Measurements from ENCODE around the gene PPIP5K2.

DNA sequence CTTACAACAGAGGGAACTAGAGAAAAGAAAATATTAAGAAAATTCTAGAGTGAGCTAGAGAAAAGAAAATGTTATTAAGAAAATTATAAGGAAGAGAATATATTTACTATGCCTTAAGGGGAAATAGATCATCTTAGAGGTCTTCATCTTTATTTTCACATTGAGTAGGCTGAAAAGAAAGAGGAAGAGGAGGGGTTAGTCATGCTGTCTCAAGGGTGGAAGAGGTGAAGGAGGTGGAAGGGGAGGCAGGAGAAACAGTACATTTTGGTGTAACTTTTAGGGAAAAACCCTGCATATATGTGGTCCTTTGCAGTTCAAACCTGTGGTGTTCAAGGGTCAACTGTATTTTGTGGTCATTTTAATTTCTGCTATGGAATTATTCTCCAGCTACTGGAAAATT is 46.6 kb downstream of the PPIP5K2 start:
- TF ChIP-seq, protein P1, sequence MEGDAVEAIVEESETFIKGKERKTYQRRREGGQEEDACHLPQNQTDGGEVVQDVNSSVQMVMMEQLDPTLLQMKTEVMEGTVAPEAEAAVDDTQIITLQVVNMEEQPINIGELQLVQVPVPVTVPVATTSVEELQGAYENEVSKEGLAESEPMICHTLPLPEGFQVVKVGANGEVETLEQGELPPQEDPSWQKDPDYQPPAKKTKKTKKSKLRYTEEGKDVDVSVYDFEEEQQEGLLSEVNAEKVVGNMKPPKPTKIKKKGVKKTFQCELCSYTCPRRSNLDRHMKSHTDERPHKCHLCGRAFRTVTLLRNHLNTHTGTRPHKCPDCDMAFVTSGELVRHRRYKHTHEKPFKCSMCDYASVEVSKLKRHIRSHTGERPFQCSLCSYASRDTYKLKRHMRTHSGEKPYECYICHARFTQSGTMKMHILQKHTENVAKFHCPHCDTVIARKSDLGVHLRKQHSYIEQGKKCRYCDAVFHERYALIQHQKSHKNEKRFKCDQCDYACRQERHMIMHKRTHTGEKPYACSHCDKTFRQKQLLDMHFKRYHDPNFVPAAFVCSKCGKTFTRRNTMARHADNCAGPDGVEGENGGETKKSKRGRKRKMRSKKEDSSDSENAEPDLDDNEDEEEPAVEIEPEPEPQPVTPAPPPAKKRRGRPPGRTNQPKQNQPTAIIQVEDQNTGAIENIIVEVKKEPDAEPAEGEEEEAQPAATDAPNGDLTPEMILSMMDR (IDR thresholded peaks at IDR 0.05) = no peak
- TF ChIP-seq POLR2A (IDR thresholded peaks at IDR 0.05) = no peak

Measured in thyroid gland (tissue), 4 donors.